Tibial nerve (tissue), 4 donors: Measurements from ENCODE around the gene VARS2. TPM values are rescaled to one million over a fixed set of nuclear protein-coding genes. Genes with fewer than 3 reads are reported as not detected.

Experiments used
- DNase-seq, 2 donors: peaks; one replicate each; pipeline ENCODE4 v3.0.0-alpha.2; 2019; ENCODE audit warnings: low spot score in 2 of 2
- H3K27ac ChIP-seq, 4 donors: fragments of 200-600 bp; sonication (generic) in 3 of 4; one replicate each; pipeline ENCODE4 v1.5.1; 2017 to 2019; ENCODE audit warnings: mild to moderate bottlenecking in 1 of 4
- H3K27me3 ChIP-seq, 2 donors: fragments of 200-600 bp; sonication (generic) in 1 of 2; one replicate each; pipeline versions ENCODE4 v1.5.1 to v1.6.0; 2017 to 2019
- H3K36me3 ChIP-seq, 3 donors: fragments of 200-600 bp; sonication (generic); one replicate each; pipeline ENCODE4 v1.5.1; 2018 to 2019
- H3K4me1 ChIP-seq, 4 donors: fragments of 200-600 bp; sonication (generic) in 3 of 4; one replicate each; pipeline ENCODE4 v1.5.1; 2017 to 2019
- H3K4me3 ChIP-seq, 4 donors: fragments of 200-600 bp; sonication (generic) in 3 of 4; one replicate each; pipeline ENCODE4 v1.5.1; 2017 to 2019; ENCODE audit warnings: mild to moderate bottlenecking in 1 of 4, moderate library complexity in 1 of 4
- H3K9me3 ChIP-seq, 4 donors: fragments of 200-600 bp; sonication (generic) in 3 of 4; one replicate each; pipeline ENCODE4 v1.5.1; 2017 to 2019
- EP300 ChIP-seq, 2 donors: sonication (generic); formaldehyde crosslinking; IDR thresholded peaks; one replicate each; pipeline ENCODE4 v1.6.1; 2017; ENCODE audit warnings: antibody characterized with exemption in 2 of 2, mild to moderate bottlenecking in 1 of 2
- POLR2A ChIP-seq, 2 donors: fragments of 450-650 bp; IDR thresholded peaks; one replicate each; pipeline ENCODE4 v1.6.1; 2017; ENCODE audit warnings: antibody characterized with exemption in 2 of 2, mild to moderate bottlenecking in 2 of 2, moderate library complexity in 2 of 2
- WGBS, 2 donors: methylation state at CpG; one replicate each; pipeline ENCODE4 v1.1.5; 2018; 5-methylcytosine and 5-hydroxymethylcytosine counted together
- total RNA-seq, 4 donors: library from RNA; depleted of rRNA; stranded (reverse); fragments of >200 nt; gene quantifications; one replicate each; pipeline ENCODE4 v1.1.0, GENCODE V29; 2016
- TF ChIP-seq, protein P1 (sequence below), 5 experiments: fragments of 200-600 bp in 3 of 5; fragments of 450-650 bp in 2 of 5; sonication (generic) in 3 of 5; IDR thresholded peaks; one replicate each; pipeline ENCODE4 v1.5.1; 2016 to 2019; ENCODE audit warnings: antibody characterized with exemption in 5 of 5, mild to moderate bottlenecking in 3 of 5, moderate library complexity in 2 of 5

VARS2 gene
- total RNA-seq, 4 donors from 2014 or later = 22.6 to 26.2 (median 24.7) TPM

DNA sequence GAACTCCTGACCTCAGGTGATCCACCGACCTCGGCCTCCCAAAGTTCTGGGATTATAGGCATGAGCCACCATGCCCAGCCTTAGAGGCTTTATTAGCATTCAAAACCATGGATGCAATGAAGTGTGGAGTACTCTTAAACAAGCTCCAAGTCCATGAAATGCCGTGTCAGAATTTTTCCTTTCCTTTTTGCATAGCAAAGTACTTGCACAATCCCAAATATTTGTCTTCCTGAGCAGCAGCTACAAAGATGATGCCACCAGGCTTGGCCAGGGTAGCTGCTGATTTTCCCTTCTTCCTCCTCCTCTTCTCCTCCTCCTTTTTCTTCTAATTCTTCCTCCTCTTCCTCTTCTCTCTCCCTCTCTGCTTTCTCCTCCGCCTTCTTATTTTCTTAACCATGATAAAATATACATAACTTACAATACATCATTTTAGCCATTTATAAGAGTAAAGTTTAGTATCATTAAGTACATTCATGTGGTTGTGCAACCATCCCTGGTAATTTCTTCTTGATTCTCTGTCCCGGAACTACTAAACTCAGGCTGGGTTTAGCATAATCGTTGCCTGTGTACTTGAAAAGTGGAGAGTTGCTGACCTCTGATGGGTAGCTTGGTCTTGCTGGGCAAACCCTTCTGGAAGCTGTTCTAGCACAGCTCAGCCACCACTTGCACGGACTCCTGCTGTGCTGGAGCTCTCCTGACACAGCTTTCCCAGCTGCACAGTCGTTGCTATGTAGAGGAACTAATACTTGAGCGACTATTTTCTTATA is 47.1 kb downstream of the VARS2 start:
- Histone ChIP-seq H3K9me3 (no peaks in the 10 kb centered on the region), H3K4me3 (no peak overlapping the region), H3K27me3 (no peaks in the 10 kb centered on the region), H3K27ac (no peak overlapping the region), H3K36me3 (no peaks in the 10 kb centered on the region), H3K4me1 (peaks cover 0 to 3% (median 0%) of the 10 kb centered on the region in 4 donors)
- TF ChIP-seq POLR2A (IDR thresholded peaks at IDR 0.05) (no peak), EP300 (IDR thresholded peaks at IDR 0.05) (no peak)
- TF ChIP-seq, protein P1, sequence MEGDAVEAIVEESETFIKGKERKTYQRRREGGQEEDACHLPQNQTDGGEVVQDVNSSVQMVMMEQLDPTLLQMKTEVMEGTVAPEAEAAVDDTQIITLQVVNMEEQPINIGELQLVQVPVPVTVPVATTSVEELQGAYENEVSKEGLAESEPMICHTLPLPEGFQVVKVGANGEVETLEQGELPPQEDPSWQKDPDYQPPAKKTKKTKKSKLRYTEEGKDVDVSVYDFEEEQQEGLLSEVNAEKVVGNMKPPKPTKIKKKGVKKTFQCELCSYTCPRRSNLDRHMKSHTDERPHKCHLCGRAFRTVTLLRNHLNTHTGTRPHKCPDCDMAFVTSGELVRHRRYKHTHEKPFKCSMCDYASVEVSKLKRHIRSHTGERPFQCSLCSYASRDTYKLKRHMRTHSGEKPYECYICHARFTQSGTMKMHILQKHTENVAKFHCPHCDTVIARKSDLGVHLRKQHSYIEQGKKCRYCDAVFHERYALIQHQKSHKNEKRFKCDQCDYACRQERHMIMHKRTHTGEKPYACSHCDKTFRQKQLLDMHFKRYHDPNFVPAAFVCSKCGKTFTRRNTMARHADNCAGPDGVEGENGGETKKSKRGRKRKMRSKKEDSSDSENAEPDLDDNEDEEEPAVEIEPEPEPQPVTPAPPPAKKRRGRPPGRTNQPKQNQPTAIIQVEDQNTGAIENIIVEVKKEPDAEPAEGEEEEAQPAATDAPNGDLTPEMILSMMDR (IDR thresholded peaks at IDR 0.05) = no peak
- DNase-seq = no peak
- 66 to 75% methylated on average over 9 of the region's 9 CpGs for WGBS, 2 donors

- Histone ChIP-seq H3K4me3 (no peak overlapping the region), H3K4me1 (no peaks in the 10 kb centered on the region), H3K36me3 (no peaks in the 10 kb centered on the region), H3K27ac (no peak overlapping the region), H3K27me3 (no peaks in the 10 kb centered on the region), H3K9me3 (no peaks in the 10 kb centered on the region)
- no peak for DNase-seq
- TF ChIP-seq POLR2A (IDR thresholded peaks at IDR 0.05) = no peak
- TF ChIP-seq, protein P1 (IDR thresholded peaks at IDR 0.05) = no peak
- no peak for TF ChIP-seq EP300 (IDR thresholded peaks at IDR 0.05)
Observed at GRCh38 chr6:30962716-30963115, 48.7 kb downstream of the VARS2 start.

- 78 to 79% methylated on average over 6 of the region's 6 CpGs for WGBS, 2 donors
Observed at GRCh38 chr6:30963641-30964040, 49.6 kb downstream of the VARS2 start.

DNA sequence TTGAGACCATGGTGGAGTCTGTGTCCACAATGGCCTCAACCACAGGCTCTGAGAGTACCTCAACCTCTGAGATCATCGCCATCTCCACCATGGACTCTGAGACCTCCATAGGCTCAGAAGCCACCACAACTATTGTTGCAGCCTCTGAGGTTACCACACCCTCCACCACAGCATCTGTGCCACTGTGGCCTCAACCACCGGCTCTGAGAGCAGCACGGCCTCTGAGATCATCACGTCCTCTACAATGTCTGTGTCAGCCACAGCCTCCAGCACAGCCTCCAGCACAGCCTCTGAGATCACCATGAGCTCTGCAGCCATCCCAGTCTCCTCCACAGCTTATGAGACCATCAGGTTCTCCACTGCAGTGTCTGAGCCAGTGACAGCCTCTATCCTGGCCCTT is 50.0 kb downstream of the VARS2 start:
- H3K27me3 ChIP-seq = no peaks in the 10 kb centered on the region
- no peak overlapping the region for H3K4me3 ChIP-seq
- H3K36me3 ChIP-seq = no peaks in the 10 kb centered on the region
- TF ChIP-seq EP300 (IDR thresholded peaks at IDR 0.05) (no peak), POLR2A (IDR thresholded peaks at IDR 0.05) (no peak)
- TF ChIP-seq, protein P1 (IDR thresholded peaks at IDR 0.05) = no peak
- no peaks in the 10 kb centered on the region for H3K4me1 ChIP-seq
- no peak overlapping the region for H3K27ac ChIP-seq
- no peak for DNase-seq
- 82 to 86% methylated on average over 4 of the region's 4 CpGs for WGBS, 2 donors
- H3K9me3 ChIP-seq = no peaks in the 10 kb centered on the region

More at GRCh38 chr6:30963641-30964040, 49.6 kb downstream of the VARS2 start:
- no peak for DNase-seq
- Histone ChIP-seq H3K4me1 (no peaks in the 10 kb centered on the region), H3K9me3 (no peaks in the 10 kb centered on the region), H3K4me3 (no peak overlapping the region), H3K27me3 (no peaks in the 10 kb centered on the region), H3K27ac (no peak overlapping the region), H3K36me3 (no peaks in the 10 kb centered on the region)
- TF ChIP-seq, protein P1 (IDR thresholded peaks at IDR 0.05) = no peak
- TF ChIP-seq POLR2A (IDR thresholded peaks at IDR 0.05) = no peak
- no peak for TF ChIP-seq EP300 (IDR thresholded peaks at IDR 0.05)

DNA sequence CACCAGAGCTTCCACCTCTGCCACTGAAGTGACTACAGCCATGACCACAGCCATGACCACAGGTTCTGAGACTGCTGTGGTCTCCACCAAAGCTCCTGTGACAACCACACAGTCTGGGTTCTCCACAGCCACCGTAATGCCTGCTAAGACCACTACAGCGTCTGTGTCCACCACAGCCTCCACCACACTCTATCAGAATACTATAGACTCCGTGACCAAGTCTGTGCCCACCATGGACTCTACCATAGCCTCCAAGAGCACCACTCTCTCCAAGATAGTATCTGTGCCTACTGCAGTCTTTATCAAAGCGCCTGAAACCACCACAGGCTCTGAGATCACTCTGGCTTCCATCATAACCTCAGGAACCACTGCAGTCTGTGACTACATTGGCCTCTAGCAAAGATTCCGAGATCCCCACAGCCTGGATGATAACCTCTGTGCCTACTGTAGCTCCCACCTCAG is 51.1 kb downstream of the VARS2 start:
- no peaks in the 10 kb centered on the region for H3K36me3 ChIP-seq
- H3K9me3 ChIP-seq = no peaks in the 10 kb centered on the region
- H3K27me3 ChIP-seq = no peaks in the 10 kb centered on the region
- H3K27ac ChIP-seq = no peak overlapping the region
- TF ChIP-seq, protein P1 (IDR thresholded peaks at IDR 0.05) = no peak
- no peak for TF ChIP-seq POLR2A (IDR thresholded peaks at IDR 0.05)
- TF ChIP-seq EP300 (IDR thresholded peaks at IDR 0.05) = no peak
- WGBS, 2 donors = 85 to 91% methylated on average over 5 of the region's 5 CpGs
- DNase-seq = no peak
- no peak overlapping the region for H3K4me3 ChIP-seq
- no peaks in the 10 kb centered on the region for H3K4me1 ChIP-seq
